Fibroblast of skin of left quadriceps (primary cell): Measurements from ENCODE around the gene ABCB6.
A peak's percentile ranks its signal among the peaks of the same experiment; 100 is the strongest.

Experiments
- DNase-seq, 2 experiments: peaks; one replicate each; pipeline ENCODE4 v3.0.0-alpha.2; 2013; ENCODE audit warnings: low read depth in 2 of 2

The ABCB6 gene

GRCh38 chr2:219168932-219169331 lies 49.8 kb downstream of the ABCB6 start:
- DNase-seq, result no peak

GRCh38 chr2:219168526-219168925 lies 50.2 kb downstream of the ABCB6 start:
- no peak for DNase-seq

- no peak for DNase-seq
These were observed 50.8 kb downstream of the ABCB6 start for GRCh38 chr2:219167997-219168396.

- no peak for DNase-seq
These were observed 53.5 kb downstream of the ABCB6 start for GRCh38 chr2:219165058-219165911.

GRCh38 chr2:219163156-219163555 lies 55.6 kb downstream of the ABCB6 start:
- DNase-seq, result no peak

- DNase-seq, result no peak
These were observed 57.7 kb downstream of the ABCB6 start for GRCh38 chr2:219161097-219161496.

- peak; percentile 85 to 86 for DNase-seq
These were observed 58.4 kb downstream of the ABCB6 start, which contains the start of gene NHEJ1 for GRCh38 chr2:219160186-219161017. NHEJ1 (minus strand) TSS chr2:219160815; CDS start chr2:219158362, 2,453 bp downstream.
